ENCODE results near the gene C2CD2L.

DNA sequence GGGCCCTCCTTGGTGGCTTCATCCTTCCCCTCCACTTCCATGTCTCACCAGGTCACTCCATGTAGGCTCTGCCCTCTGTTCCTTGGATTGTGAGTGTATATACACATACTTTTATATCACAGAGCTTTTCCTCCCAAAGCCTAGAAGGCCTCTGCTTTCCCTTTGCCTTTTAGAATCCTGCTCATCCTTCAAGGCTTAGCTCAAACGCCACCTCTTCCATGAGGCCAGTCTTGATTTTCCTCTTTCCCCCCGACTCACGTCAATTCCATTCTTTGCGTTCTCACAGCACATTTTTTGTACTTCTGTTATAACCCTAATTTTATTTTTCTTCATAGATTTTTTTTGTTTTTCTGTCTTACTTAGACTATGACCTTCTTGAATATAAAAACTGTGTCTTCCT is 45.5 kb downstream of the C2CD2L start:
- TF ChIP-seq, protein P1, sequence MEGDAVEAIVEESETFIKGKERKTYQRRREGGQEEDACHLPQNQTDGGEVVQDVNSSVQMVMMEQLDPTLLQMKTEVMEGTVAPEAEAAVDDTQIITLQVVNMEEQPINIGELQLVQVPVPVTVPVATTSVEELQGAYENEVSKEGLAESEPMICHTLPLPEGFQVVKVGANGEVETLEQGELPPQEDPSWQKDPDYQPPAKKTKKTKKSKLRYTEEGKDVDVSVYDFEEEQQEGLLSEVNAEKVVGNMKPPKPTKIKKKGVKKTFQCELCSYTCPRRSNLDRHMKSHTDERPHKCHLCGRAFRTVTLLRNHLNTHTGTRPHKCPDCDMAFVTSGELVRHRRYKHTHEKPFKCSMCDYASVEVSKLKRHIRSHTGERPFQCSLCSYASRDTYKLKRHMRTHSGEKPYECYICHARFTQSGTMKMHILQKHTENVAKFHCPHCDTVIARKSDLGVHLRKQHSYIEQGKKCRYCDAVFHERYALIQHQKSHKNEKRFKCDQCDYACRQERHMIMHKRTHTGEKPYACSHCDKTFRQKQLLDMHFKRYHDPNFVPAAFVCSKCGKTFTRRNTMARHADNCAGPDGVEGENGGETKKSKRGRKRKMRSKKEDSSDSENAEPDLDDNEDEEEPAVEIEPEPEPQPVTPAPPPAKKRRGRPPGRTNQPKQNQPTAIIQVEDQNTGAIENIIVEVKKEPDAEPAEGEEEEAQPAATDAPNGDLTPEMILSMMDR (conservative IDR thresholded peaks at IDR 0.05; ENCODE audit: low read length) = no peak
- TF ChIP-seq EZH2phosphoT487 (IDR thresholded peaks at IDR 0.05; ENCODE audit: borderline replicate concordance) = no peak

Measured in Loucy (cell line).